HG02623 (cell line): ENCODE data around the gene CEPT1.

Experiments
- ATAC-seq: cut with Tn5 transposase; IDR thresholded peaks from one replicate; pipeline ENCODE4 v1.9.1; 2021; ENCODE audit warnings: moderate library complexity; ENCODE audit not compliant: unreplicated experiment

CEPT1 gene

DNA sequence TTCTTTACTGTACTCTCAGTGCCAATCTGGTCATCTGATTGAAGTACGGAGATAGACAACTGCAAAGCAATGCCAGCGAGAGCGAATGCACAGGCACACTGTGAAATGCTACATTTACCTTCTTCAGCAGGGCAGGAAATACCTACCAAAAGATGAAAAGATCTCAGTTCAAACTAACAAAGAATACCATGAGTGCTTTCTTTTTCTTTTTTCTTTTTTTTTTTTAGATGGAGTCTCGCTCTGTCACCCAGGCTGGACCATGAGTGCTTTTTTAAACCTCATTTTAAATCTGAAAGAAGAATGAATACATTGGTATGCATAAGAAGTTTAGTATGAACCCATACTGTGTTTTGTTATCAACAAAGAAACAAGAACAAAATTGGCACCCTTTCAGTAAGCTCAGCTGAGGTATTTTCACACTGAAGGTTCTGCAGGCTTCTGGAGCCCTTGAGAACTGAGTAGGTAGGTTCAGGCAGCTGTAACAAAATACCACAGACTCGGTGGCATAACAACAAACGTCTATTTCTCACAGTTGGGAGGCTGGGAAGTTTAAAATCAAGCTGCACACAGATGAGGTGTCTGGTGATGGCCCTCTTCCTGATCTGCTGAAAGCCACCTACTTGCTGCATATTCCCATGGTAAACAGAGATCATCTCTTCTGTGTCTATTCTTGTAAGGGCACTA, 85.8 kb downstream of the CEPT1 start:
- ATAC-seq, result no peak

DNA sequence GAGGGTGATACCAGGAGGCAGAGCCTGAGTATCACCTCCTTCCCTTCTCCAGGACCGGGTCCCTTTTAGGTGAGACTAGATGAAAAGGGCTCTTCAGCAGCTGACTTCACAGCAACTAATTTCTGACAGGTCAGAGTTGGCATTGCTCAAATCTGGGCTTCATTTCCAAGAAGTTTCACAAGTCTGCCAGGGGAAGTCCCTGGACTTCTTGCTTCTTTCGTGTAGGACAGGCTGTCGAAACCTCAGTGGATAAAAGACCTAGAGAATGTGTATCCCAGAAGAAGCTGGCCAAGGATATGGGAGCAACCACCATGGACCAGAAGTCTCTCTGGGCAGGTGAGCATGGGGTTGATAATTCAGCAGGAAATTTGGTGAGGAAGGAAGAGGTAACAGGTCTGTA, 87.4 kb downstream of the CEPT1 start, which contains the start of gene CHI3L2:
TSS of gene CHI3L2 (plus strand) at position 280 of the 400 bp plus-strand sequence. CDS start at position 297, 17 bp downstream.
- no peak for ATAC-seq

- ATAC-seq, result no peak
These were observed 88.1 kb downstream of the CEPT1 start for GRCh38 chr1:111227851-111228747.

GRCh38 chr1:111228748-111229126, 88.7 kb downstream of the CEPT1 start:
- no peak for ATAC-seq

- no peak for ATAC-seq
These were observed 92.1 kb downstream of the CEPT1 start for GRCh38 chr1:111232134-111232533.

DNA sequence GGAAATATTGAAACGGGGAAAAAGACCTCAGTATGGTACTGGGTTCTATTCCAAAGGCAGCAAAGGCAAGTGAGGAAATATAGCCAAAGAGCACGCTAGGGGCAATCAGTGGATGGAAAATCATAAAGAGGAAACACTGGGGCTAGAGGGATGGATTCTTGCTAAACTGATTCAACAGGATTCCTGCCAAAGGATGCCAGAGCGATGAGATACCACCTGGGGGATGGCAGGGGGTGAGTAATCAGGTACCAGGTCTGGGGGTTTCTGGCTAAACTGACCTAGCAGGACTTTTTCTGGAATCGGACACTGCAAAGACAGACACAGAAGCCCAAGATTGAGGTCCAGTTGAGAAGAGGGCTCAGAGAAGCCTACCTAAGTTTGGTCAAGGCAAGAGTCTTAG, 94.2 kb downstream of the CEPT1 start:
- no peak for ATAC-seq
